ENCODE measurements around the gene TADA3.
A peak's percentile ranks its signal among the peaks of the same experiment; 100 is the strongest.

TADA3 gene

GRCh38 chr3:9749645-9750555, 42.4 kb downstream of the TADA3 start, which contains the start of gene OGG1:
OGG1 (plus strand) TSS chr3:9749952; CDS start chr3:9750287, 335 bp downstream.
- DNase-seq (ENCODE audit: insufficient read length) = peak; percentile 98
- 0 out of 2 replicates have a peak, but pooled peaks have one; percentile 33 for TF ChIP-seq TAF1 (IDR thresholded peaks at IDR 0.05; ENCODE audit: borderline replicate concordance, low read depth, low read length)
- TF ChIP-seq POLR2AphosphoS5 (IDR thresholded peaks at IDR 0.05; ENCODE audit: low read depth, low read length) = 0 out of 2 replicates have a peak, but pooled peaks have one; percentile 22
- TF ChIP-seq POLR2A (IDR thresholded peaks at IDR 0.05; ENCODE audit: low read depth, low read length) = peak; percentile 25; the same call in 1 of the 2 replicates
- FAIRE-seq = peak; percentile 90

GRCh38 chr3:9749296-9749644, 43.0 kb downstream of the TADA3 start:
- DNase-seq (ENCODE audit: insufficient read length) (no peak), FAIRE-seq (no peak)
- TF ChIP-seq TAF1 (IDR thresholded peaks at IDR 0.05; ENCODE audit: borderline replicate concordance, low read depth, low read length) = no peak
- no peak for TF ChIP-seq POLR2A (IDR thresholded peaks at IDR 0.05; ENCODE audit: low read depth, low read length)
- no peak for TF ChIP-seq POLR2AphosphoS5 (IDR thresholded peaks at IDR 0.05; ENCODE audit: low read depth, low read length)

- DNase-seq (ENCODE audit: insufficient read length) (no peak), FAIRE-seq (no peak)
- TF ChIP-seq TAF1 (IDR thresholded peaks at IDR 0.05; ENCODE audit: borderline replicate concordance, low read depth, low read length) (no peak), POLR2A (IDR thresholded peaks at IDR 0.05; ENCODE audit: low read depth, low read length) (no peak), POLR2AphosphoS5 (IDR thresholded peaks at IDR 0.05; ENCODE audit: low read depth, low read length) (no peak; the same call in 1 of the 2 replicates)
Observed at GRCh38 chr3:9748031-9748430, 44.2 kb downstream of the TADA3 start.

GRCh38 chr3:9747267-9747666, 45.0 kb downstream of the TADA3 start:
- DNase-seq (ENCODE audit: insufficient read length) (no peak), FAIRE-seq (no peak)
- TF ChIP-seq TAF1 (IDR thresholded peaks at IDR 0.05; ENCODE audit: borderline replicate concordance, low read depth, low read length) (no peak), POLR2AphosphoS5 (IDR thresholded peaks at IDR 0.05; ENCODE audit: low read depth, low read length) (no peak), POLR2A (IDR thresholded peaks at IDR 0.05; ENCODE audit: low read depth, low read length) (no peak)

- TF ChIP-seq TAF1 (IDR thresholded peaks at IDR 0.05; ENCODE audit: borderline replicate concordance, low read depth, low read length) = no peak
- TF ChIP-seq POLR2A (IDR thresholded peaks at IDR 0.05; ENCODE audit: low read depth, low read length) = no peak
- TF ChIP-seq POLR2AphosphoS5 (IDR thresholded peaks at IDR 0.05; ENCODE audit: low read depth, low read length) = no peak
- DNase-seq (ENCODE audit: insufficient read length) (no peak), FAIRE-seq (no peak)
Observed at GRCh38 chr3:9746330-9746729, 45.9 kb downstream of the TADA3 start.

GRCh38 chr3:9745521-9745920, 46.8 kb downstream of the TADA3 start:
- no peak for TF ChIP-seq TAF1 (IDR thresholded peaks at IDR 0.05; ENCODE audit: borderline replicate concordance, low read depth, low read length)
- no peak; the same call in 1 of the 2 replicates for TF ChIP-seq POLR2AphosphoS5 (IDR thresholded peaks at IDR 0.05; ENCODE audit: low read depth, low read length)
- TF ChIP-seq POLR2A (IDR thresholded peaks at IDR 0.05; ENCODE audit: low read depth, low read length) = no peak
- FAIRE-seq = no peak
- no peak for DNase-seq (ENCODE audit: insufficient read length)

GRCh38 chr3:9744162-9744561, 48.1 kb downstream of the TADA3 start:
- DNase-seq (ENCODE audit: insufficient read length) (no peak), FAIRE-seq (no peak)
- TF ChIP-seq POLR2AphosphoS5 (IDR thresholded peaks at IDR 0.05; ENCODE audit: low read depth, low read length) = no peak
- no peak for TF ChIP-seq TAF1 (IDR thresholded peaks at IDR 0.05; ENCODE audit: borderline replicate concordance, low read depth, low read length)
- no peak for TF ChIP-seq POLR2A (IDR thresholded peaks at IDR 0.05; ENCODE audit: low read depth, low read length)

GRCh38 chr3:9743548-9743947, 48.7 kb downstream of the TADA3 start:
- no peak for DNase-seq (ENCODE audit: insufficient read length)
- no peak for FAIRE-seq
- TF ChIP-seq TAF1 (IDR thresholded peaks at IDR 0.05; ENCODE audit: borderline replicate concordance, low read depth, low read length) = no peak
- TF ChIP-seq POLR2AphosphoS5 (IDR thresholded peaks at IDR 0.05; ENCODE audit: low read depth, low read length) = no peak
- TF ChIP-seq POLR2A (IDR thresholded peaks at IDR 0.05; ENCODE audit: low read depth, low read length) = no peak

- DNase-seq (ENCODE audit: insufficient read length) = no peak
- FAIRE-seq = no peak
- TF ChIP-seq POLR2A (IDR thresholded peaks at IDR 0.05; ENCODE audit: low read depth, low read length) (no peak), TAF1 (IDR thresholded peaks at IDR 0.05; ENCODE audit: borderline replicate concordance, low read depth, low read length) (no peak), POLR2AphosphoS5 (IDR thresholded peaks at IDR 0.05; ENCODE audit: low read depth, low read length) (no peak)
Observed at GRCh38 chr3:9742560-9742959, 49.7 kb downstream of the TADA3 start.

GRCh38 chr3:9739181-9739580, 53.1 kb downstream of the TADA3 start:
- no peak for TF ChIP-seq TAF1 (IDR thresholded peaks at IDR 0.05; ENCODE audit: borderline replicate concordance, low read depth, low read length)
- 0 out of 2 replicates have a peak, but pooled peaks have one; percentile 10 for TF ChIP-seq POLR2A (IDR thresholded peaks at IDR 0.05; ENCODE audit: low read depth, low read length)
- TF ChIP-seq POLR2AphosphoS5 (IDR thresholded peaks at IDR 0.05; ENCODE audit: low read depth, low read length) = no peak
- DNase-seq (ENCODE audit: insufficient read length) (no peak), FAIRE-seq (no peak)

GRCh38 chr3:9736831-9737230, 55.4 kb downstream of the TADA3 start:
- FAIRE-seq (no peak), DNase-seq (ENCODE audit: insufficient read length) (no peak)
- TF ChIP-seq POLR2AphosphoS5 (IDR thresholded peaks at IDR 0.05; ENCODE audit: low read depth, low read length) (no peak), POLR2A (IDR thresholded peaks at IDR 0.05; ENCODE audit: low read depth, low read length) (no peak), TAF1 (IDR thresholded peaks at IDR 0.05; ENCODE audit: borderline replicate concordance, low read depth, low read length) (no peak)

GRCh38 chr3:9732740-9733115, 59.5 kb downstream of the TADA3 start:
- no peak for DNase-seq (ENCODE audit: insufficient read length)
- TF ChIP-seq TAF1 (IDR thresholded peaks at IDR 0.05; ENCODE audit: borderline replicate concordance, low read depth, low read length) = no peak
- no peak for TF ChIP-seq POLR2AphosphoS5 (IDR thresholded peaks at IDR 0.05; ENCODE audit: low read depth, low read length)
- no peak for TF ChIP-seq POLR2A (IDR thresholded peaks at IDR 0.05; ENCODE audit: low read depth, low read length)
- no peak for FAIRE-seq
